Measurements from ENCODE around the gene CCDC88C.

Gene CCDC88C

GRCh38 chr14:91398707-91399106, 18.9 kb downstream of the CCDC88C start:
- no peak for TF ChIP-seq CTCF (IDR thresholded peaks at IDR 0.05)

GRCh38 chr14:91397965-91398591, 19.5 kb downstream of the CCDC88C start:
- no peak for TF ChIP-seq CTCF (IDR thresholded peaks at IDR 0.05)

GRCh38 chr14:91396959-91397815, 20.4 kb downstream of the CCDC88C start:
- no peak for TF ChIP-seq CTCF (IDR thresholded peaks at IDR 0.05)

- no peak for TF ChIP-seq CTCF (IDR thresholded peaks at IDR 0.05)
These were observed 21.5 kb downstream of the CCDC88C start for GRCh38 chr14:91396013-91396660.

GRCh38 chr14:91395466-91395865, 22.2 kb downstream of the CCDC88C start:
- no peak for TF ChIP-seq CTCF (IDR thresholded peaks at IDR 0.05)

- TF ChIP-seq CTCF (IDR thresholded peaks at IDR 0.05): no peak
These were observed 23.2 kb downstream of the CCDC88C start for GRCh38 chr14:91394105-91395081.

Measured in LNCAP (cell line).